Stimulated activated CD4-positive, alpha-beta T cell treated with anti-CD3 and anti-CD28 coated beads, TNF-alpha, amount 100 ng/mL, for 4 hours (primary cell): ENCODE results near the gene PTPRQ.
"Not testable (repeated sequence)": the region's sequence is repeated elsewhere in the genome, so short reads cannot be mapped to it uniquely, and the experiment has no call there.

ENCODE experiments used
- DNase-seq, 3 experiments: peaks; one replicate each; pipeline ENCODE4 v3.0.0-alpha.2; 2020; ENCODE audit warnings: low read depth in 3 of 3

PTPRQ gene

DNA sequence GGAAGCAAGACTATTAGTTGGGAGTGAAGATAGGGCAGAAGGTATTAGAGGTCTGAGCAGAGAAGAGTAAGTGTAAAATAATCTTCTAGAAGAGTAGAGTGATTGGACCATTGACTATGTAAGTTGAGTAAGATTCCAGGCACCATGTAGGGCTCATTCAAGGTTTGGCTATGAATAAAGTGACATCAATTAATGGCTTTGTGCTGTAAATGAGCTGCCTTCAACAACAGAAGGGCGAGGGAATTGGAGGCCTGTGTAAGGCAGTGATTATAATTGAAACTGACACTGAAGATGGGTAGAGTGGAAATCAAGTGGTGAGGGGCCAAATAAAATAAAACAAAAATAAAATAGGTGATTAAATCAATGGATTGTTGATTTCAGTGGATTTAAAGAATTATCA lies 26.4 kb downstream of the PTPRQ start:
- DNase-seq: no peak

DNA sequence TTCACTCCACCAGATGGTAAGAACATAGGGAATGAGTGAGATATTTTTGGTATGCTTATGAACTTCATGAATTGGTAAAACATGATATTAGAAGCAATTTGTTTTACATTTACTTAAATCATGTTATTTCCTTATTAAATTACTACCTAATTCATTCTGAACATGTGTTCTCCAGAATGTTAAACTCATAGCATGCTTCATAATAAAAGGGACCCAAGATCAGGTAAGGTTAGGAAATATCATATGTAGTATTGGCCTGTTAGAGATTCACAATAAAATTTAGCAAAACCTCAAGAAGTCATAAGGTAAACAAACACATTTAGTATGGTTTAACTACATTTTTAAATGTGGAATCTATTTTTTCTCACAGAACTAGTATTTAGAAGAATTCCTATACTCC lies 28.2 kb downstream of the PTPRQ start:
- no peak for DNase-seq

GRCh38 chr12:80472911-80473500 lies 29.0 kb downstream of the PTPRQ start:
- DNase-seq: no peak

- not testable (repeated sequence) for DNase-seq
Observed at GRCh38 chr12:80477521-80478145, 33.6 kb downstream of the PTPRQ start.

DNA sequence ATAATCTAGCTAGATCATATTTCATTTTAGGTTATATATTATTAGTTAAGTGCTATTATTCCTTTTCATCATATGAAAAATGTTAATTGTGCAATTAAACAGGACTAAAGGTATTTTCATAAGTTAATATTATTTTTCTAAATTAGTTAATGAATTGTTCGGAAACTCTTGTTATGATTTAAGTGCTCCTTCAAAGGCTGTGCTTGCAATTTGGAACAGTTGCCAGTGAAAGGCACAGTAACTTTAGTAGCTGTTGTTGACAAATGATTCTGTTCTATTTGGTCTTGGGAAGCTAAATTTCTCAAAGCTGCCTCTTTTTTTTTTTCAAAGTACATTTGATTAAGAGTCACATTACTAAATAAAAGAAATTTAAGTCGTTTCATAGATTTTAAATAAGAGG lies 40.7 kb downstream of the PTPRQ start:
- DNase-seq: no peak

DNA sequence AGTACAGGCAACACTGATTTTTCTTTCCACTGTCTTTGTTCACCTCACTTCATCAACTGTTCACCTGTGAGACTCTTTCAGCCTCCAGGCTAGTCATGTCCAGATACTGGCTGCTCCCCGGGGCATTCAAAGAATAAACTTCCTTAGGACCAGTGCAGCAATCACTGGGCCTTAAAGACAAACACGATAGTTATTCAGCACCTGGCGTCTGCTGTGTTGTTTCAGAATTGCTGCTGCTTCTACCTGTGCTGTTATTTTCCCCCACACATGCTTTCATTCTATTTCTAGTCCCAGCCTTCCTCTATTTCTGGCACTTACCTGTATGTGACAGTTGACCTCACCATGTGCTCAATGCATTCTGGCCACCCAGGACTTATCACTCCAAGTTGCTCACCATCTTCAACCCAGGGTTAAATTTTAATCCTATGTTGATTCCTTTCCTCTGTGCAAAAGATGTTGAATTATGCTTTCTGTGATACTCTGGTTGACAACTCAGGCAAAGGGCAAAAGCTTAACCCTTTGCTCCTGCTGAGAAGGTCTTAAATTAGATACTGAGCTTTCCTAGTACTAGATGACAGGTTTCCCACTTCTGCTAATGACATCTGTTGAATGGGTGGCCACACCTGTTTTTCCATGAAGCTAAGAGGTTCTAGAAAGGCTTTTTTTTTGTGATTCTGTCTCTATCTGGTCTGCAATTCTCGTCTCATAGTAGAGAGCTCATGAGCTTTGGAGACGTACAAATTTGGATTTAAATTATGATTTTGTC lies 41.4 kb downstream of the PTPRQ start:
- DNase-seq: no peak

GRCh38 chr12:80490329-80490728 lies 46.3 kb downstream of the PTPRQ start:
- DNase-seq: no peak

DNA sequence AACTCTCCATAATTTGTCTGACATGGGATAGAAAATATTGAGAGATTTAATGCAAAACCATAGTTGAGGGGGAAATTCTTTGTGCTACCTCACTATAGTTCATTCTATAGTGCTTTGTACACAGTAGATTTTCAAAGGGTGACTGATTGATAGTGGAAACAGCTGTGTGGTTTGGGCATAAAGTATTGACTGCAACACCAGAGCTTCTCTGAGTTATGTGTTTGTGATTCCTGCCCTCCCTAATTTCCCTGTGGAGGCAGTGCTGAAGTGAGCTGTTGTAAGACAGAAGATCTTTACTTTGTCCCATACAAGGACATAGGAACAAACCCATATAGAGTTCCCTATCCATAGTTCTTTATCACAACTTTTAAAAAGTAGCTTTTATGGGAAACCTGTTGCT lies 47.1 kb downstream of the PTPRQ start:
- no peak for DNase-seq

- no peak for DNase-seq
Observed at GRCh38 chr12:80493466-80493865, 49.4 kb downstream of the PTPRQ start.

DNA sequence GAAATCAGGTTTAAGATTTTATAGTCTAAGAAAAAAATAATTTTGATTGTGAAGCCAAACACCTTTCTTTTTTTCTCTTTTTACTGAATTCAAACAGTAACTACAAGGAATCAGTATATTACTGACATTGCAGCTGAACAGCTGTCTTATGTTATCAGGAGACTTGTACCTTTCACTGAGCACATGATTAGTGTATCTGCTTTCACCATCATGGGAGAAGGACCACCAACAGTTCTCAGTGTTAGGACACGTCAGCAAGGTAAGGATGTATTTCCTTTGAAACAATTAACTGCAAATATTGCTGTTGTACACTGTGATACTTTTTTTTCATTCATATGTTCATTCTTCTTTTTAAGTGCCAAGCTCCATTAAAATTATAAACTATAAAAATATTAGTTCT lies 50.8 kb downstream of the PTPRQ start:
- no peak for DNase-seq

- DNase-seq: no peak
Observed at GRCh38 chr12:80498059-80498728, 54.2 kb downstream of the PTPRQ start.

DNA sequence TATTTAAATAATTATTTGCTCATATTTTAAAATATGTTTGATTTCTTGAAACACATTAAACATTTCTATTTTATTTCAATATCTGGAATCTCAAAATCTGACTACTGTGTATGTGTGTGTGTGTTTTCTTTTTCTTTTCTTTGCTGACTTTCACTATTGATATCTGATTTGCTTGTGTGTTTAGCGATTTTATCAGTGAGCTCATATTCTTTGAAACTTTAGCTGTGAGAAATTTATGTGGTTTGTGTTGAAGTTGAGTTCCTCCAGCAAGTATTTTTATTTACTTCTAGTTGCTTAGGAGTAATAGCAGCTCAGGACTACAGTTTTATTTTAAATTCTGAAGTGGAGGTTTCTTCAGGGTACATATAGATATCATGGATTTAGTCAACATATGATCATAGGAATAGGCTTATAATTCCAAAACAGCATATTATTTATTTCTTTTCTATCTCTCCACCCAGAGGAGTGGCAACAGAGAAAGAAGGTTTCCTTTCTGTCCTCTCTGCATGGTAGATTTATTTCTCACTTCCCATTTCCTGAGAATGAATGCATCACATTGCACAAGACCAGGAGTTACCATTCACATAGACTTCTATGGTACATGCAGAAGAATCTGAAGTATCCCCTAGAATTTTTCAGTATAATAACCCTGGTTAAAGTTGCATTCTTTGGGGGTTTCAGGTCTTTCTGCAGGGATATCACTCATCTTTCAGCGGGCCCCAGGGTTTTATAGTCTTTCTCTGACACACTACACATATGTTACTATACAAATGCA lies 60.5 kb downstream of the PTPRQ start:
- no peak for DNase-seq

DNA sequence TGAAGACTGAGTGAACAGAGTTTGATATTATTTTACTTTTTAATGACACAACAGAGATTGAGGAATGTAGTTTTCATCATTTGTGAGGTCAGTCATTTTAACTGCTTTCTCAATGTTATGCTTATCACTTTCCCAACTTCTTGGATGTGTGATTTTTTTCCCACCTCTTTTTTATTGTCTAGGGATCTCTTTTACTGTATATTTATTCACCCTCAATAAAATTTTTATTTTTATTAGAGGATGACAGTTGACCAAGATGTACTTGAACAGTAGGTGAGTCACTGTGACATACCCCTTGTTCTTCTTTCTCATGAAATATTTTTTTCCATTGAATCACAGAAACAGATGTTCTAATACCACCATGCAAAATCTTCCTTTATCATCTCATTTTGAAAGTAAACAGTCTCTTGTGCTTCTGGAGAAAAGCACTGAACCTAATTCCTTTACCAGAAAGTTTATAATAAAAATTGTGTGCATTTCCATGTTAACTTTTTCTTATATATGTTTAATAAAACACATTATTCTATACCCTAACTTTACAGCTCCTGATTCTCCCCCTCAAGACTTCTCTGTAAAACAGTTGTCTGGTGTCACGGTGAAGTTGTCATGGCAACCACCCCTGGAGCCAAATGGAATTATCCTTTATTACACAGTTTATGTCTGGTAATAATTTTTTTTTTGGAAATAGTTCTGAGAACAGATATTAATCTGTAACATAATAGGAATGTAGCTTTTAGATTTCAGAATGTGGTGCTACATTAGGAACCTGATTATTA lies 65.9 kb downstream of the PTPRQ start:
- DNase-seq: no peak

DNA sequence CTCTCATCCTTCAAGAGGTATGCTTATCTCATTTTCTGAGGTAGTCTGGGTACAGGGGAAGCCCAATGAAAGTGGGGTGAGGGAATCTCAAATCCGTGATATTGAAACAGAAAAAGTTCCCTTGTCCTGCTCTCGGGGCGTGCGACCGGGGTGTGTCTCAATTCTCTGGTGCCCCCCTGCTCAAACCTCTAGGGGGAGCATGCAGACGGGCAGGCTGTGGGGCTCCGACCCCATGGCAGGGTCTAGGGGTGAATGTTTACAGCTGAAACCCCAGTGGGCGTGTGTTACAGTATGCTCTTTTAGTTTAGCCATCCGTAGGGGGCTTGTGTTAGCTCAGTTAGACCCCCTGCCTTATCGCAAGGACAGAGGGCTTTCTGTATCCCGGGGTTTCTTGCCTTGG lies 68.7 kb downstream of the PTPRQ start:
- no peak for DNase-seq

DNA sequence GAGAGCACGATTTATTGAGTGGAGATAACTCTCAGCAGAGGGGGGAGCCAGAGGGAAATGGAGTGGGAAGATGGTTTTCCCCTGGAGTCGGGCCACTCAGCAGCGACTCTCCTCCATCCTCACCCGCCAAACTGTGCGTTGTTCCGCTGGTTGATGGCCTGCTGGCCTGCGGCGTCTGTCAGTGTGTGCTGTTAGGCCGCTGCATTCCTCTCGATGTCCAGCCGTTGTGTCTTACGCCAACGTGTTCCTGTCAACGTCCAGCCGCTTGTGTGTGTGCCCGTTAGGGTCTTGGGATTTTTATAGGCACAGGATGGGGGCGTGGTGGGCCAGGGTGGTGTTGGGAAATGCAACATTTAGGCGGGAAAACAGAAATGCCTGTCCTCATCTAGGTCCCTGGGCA lies 69.2 kb downstream of the PTPRQ start:
- DNase-seq: no peak

DNA sequence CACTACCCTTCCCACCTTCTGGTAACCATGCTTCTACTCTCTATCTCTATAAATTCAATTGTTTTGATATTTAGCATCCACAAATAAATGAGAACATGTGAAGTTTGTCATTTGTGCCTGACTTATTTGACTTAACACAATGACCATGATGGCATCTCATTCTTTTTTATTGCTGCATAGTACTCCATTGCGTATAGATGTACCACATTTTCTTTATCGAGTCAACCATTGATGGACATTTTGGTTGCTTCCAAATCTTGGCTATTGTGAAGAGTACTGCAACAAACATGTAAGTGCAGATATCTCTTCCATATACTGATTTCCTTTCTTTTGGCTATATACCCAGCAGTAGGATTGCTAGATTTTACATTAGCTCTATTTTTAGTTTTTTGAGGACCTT lies 73.6 kb downstream of the PTPRQ start:
- no peak for DNase-seq

DNA sequence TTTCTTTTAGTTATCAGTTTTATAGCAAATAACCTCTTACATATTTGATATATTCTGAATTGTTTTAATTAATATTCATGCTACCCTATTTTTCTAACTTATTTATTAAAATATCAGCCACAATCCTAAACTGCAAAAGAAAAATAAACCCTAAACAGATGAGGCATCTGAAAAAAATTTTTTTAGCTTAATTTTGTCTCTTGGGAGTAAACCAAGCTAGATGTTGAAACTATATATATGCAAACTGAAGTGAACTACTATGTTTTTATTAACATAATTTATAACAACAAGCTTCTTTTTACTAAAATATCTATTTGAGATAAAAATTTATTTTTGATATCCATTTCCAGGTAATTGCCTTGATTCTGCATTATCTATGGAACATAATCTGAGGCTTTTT lies 87.6 kb downstream of the PTPRQ start:
- no peak for DNase-seq

DNA sequence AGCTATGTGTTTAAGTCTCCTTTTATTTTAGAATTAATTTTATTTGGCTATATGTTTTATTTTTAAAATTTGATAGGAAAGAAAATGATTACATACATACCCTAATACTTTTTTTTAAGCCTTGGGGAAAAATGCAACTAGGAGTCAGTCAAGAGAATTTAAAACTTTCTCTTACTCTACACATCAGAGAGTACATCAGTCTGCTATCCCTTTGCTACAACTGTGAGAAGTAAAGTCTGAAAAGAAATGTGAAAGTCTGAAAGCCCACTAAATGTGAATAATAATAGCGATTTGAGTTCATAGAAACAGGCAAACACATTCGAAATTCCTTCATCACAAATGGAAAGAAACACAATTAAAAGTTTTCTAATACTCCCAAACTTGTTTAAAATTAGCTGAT lies 95.0 kb downstream of the PTPRQ start:
- no peak for DNase-seq

DNA sequence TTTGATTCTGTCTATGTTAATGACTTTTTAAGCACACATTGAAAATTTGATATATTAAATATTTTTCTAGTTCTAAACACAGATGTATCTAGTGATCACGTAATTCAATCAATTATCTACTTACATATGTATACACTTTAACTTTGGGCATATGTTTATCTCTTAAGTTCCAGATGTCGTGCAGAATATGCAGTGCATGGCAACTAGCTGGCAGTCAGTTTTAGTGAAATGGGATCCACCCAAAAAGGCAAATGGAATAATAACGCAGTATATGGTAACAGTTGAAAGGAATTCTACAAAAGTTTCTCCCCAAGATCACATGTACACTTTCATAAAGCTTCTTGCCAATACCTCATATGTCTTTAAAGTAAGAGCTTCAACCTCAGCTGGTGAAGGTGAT lies 105.3 kb downstream of the PTPRQ start:
- DNase-seq: no peak

- DNase-seq: no peak
Observed at GRCh38 chr12:80551897-80552296, 107.9 kb downstream of the PTPRQ start.

GRCh38 chr12:80553316-80553715 lies 109.3 kb downstream of the PTPRQ start:
- DNase-seq: no peak
